ENCODE data around the gene RCSD1. TPM values are rescaled to one million over a fixed set of nuclear protein-coding genes. Genes with fewer than 3 reads are reported as not detected.

Gene RCSD1
- total RNA-seq, 1 experiment from 2014 or later, result not detected

GRCh38 chr1:167670563-167670962 lies 40.5 kb downstream of the RCSD1 start:
- ChIA-PET POLR2A (ENCODE audit: low non-redundant PET) (no interaction called here), CTCF (no interaction called here)
- H3K27me3 ChIP-seq (replicated peaks; ENCODE audit: insufficient read depth, low read depth, low read length, poor library complexity), result no peaks in the 10 kb centered on the region
- TF ChIP-seq EZH2 (IDR thresholded peaks at IDR 0.05; ENCODE audit: borderline replicate concordance, low read depth, low read length, poor library complexity, severe bottlenecking), result no peak
- TF ChIP-seq, protein P1, sequence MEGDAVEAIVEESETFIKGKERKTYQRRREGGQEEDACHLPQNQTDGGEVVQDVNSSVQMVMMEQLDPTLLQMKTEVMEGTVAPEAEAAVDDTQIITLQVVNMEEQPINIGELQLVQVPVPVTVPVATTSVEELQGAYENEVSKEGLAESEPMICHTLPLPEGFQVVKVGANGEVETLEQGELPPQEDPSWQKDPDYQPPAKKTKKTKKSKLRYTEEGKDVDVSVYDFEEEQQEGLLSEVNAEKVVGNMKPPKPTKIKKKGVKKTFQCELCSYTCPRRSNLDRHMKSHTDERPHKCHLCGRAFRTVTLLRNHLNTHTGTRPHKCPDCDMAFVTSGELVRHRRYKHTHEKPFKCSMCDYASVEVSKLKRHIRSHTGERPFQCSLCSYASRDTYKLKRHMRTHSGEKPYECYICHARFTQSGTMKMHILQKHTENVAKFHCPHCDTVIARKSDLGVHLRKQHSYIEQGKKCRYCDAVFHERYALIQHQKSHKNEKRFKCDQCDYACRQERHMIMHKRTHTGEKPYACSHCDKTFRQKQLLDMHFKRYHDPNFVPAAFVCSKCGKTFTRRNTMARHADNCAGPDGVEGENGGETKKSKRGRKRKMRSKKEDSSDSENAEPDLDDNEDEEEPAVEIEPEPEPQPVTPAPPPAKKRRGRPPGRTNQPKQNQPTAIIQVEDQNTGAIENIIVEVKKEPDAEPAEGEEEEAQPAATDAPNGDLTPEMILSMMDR (conservative IDR thresholded peaks at IDR 0.05; ENCODE audit: low read depth, low read length), result no peak
- no peak overlapping the region for H3K27ac ChIP-seq (ENCODE audit: low read depth, low read length, poor library complexity, severe bottlenecking)
- BruUV-seq (replicated peaks), result no TSS peak
- H3K9me3 ChIP-seq (ENCODE audit: low read depth, low read length, poor library complexity, severe bottlenecking), result no peaks in the 10 kb centered on the region
- DNase-seq (ENCODE audit: low spot score), result no peak
- no peaks in the 10 kb centered on the region for H3K36me3 ChIP-seq (ENCODE audit: insufficient read depth, low read length, poor library complexity, severe bottlenecking)
- H3K4me1 ChIP-seq (ENCODE audit: insufficient read depth, low read length, poor library complexity, severe bottlenecking), result no peaks in the 10 kb centered on the region
- no peak overlapping the region for H3K4me3 ChIP-seq (ENCODE audit: low read depth, low read length, poor library complexity, severe bottlenecking)
- intact Hi-C loops (cut with micrococcal nuclease; ENCODE audit: unreplicated experiment), result no loop called here

DNA sequence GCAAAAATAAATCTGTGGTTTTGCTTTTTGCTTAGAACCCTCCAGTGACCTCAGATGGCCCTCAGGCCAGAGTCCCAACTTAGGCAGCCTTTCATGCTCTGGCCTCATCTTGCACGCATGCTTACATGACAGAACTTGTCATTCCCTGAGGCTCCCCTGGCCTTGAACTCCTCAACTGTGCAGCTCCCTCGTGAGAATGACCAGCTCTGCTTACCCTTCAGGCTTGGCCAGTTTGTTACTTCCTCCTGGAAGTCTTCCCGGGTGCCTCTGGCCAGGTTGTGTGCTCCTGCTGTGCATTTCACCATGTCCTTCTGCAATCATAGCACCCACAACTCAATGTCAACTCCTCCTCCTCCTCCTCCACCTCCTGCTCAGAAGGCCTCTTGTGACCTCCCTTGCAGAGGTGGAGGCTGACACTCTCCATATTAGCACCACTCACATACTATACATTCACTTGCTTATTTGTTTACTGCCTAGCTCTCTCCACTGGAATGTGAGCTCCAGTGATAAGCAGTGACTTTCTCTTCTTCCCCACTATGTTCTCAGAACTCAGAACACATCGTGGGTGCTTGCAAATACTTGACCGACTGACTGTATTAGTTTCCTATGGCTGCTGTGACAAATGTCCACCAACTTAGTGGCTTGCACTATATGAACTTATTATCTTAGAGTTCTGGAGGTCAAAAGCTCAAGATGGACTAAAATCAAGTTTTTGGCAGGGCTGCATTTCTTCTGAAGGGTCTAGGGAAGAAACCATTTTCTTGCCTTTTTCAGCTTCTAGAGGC lies 41.9 kb downstream of the RCSD1 start:
- H3K4me3 ChIP-seq (ENCODE audit: low read depth, low read length, poor library complexity, severe bottlenecking), result no peak overlapping the region
- TF ChIP-seq, protein P1 (conservative IDR thresholded peaks at IDR 0.05; ENCODE audit: low read depth, low read length), result no peak
- no peak for DNase-seq (ENCODE audit: low spot score)
- no peaks in the 10 kb centered on the region for H3K36me3 ChIP-seq (ENCODE audit: insufficient read depth, low read length, poor library complexity, severe bottlenecking)
- intact Hi-C loops (cut with micrococcal nuclease; ENCODE audit: unreplicated experiment), result no loop called here
- H3K4me1 ChIP-seq (ENCODE audit: insufficient read depth, low read length, poor library complexity, severe bottlenecking), result no peaks in the 10 kb centered on the region
- no TSS peak for BruUV-seq (replicated peaks)
- POLR2A ChIA-PET (ENCODE audit: low non-redundant PET), result no interaction called here
- no peaks in the 10 kb centered on the region for H3K9me3 ChIP-seq (ENCODE audit: low read depth, low read length, poor library complexity, severe bottlenecking)
- no peaks in the 10 kb centered on the region for H3K27me3 ChIP-seq (replicated peaks; ENCODE audit: insufficient read depth, low read depth, low read length, poor library complexity)
- CTCF ChIA-PET, result no interaction called here
- H3K27ac ChIP-seq (ENCODE audit: low read depth, low read length, poor library complexity, severe bottlenecking), result no peak overlapping the region

GRCh38 chr1:167672831-167673230 lies 42.8 kb downstream of the RCSD1 start:
- TF ChIP-seq, protein P1 (conservative IDR thresholded peaks at IDR 0.05; ENCODE audit: low read depth, low read length), result no peak
- TF ChIP-seq EZH2 (IDR thresholded peaks at IDR 0.05; ENCODE audit: borderline replicate concordance, low read depth, low read length, poor library complexity, severe bottlenecking), result no peak
- intact Hi-C loops (cut with micrococcal nuclease; ENCODE audit: unreplicated experiment), result no loop called here
- POLR2A ChIA-PET (ENCODE audit: low non-redundant PET), result no interaction called here
- no TSS peak for BruUV-seq (replicated peaks)
- Histone ChIP-seq H3K36me3 (ENCODE audit: insufficient read depth, low read length, poor library complexity, severe bottlenecking) (no peaks in the 10 kb centered on the region), H3K27ac (ENCODE audit: low read depth, low read length, poor library complexity, severe bottlenecking) (no peak overlapping the region), H3K4me3 (ENCODE audit: low read depth, low read length, poor library complexity, severe bottlenecking) (no peak overlapping the region), H3K4me1 (ENCODE audit: insufficient read depth, low read length, poor library complexity, severe bottlenecking) (no peaks in the 10 kb centered on the region), H3K9me3 (ENCODE audit: low read depth, low read length, poor library complexity, severe bottlenecking) (no peaks in the 10 kb centered on the region), H3K27me3 (replicated peaks; ENCODE audit: insufficient read depth, low read depth, low read length, poor library complexity) (no peaks in the 10 kb centered on the region)
- CTCF ChIA-PET, result no interaction called here
- no peak for DNase-seq (ENCODE audit: low spot score)

All from A673 (cell line).